ENCODE data around the gene RNASE11.
A peak's percentile ranks its signal among the peaks of the same experiment; 100 is the strongest.
"Not testable (repeated sequence)": the region's sequence is repeated elsewhere in the genome, so short reads cannot be mapped to it uniquely, and the experiment has no call there.

RNASE11 gene

DNA sequence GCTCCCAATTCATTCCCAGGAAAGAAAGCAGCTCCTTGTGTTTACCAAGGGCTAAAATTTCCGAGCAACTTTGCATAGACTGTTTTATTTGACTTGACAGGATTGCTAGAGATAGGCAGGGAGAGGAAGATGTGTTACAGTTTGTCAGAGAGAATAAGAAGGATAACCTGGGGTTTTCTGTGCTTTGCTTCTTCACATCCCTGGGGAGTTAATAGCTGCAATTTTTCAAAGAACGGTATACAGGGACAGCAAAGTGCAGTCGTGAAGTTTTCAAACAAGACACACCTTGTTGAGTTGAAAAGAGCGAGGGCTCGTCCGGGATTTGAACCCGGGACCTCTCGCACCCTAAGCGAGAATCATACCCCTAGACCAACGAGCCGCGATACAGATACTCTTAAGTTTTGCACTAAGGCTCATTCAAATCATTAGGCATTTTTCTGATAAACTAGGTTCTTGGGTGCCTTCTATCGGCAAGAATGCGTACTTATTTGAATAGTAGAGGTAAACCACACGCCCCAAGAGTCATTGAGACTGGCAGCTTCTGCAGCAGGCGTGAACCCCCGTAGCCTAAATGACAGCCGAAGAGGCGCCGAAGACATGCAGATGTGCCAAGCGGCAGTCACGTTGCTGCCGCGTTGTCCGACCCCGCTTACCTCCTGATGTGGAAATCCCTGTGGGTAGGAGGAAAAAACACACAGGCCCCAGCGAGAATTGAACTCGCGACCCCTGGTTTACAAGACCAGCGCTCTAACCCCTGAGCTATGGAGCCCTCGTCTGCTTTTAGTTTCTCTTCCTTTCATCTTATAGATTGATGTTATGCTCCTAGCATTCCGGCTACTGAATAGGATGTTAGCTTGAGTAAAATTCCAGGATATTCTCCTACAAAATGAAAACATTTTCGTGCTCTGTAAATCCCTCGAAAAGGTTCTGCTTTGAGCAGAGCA is 25.6 kb upstream of the RNASE11 start:
- FAIRE-seq, result peak; percentile 92

DNA sequence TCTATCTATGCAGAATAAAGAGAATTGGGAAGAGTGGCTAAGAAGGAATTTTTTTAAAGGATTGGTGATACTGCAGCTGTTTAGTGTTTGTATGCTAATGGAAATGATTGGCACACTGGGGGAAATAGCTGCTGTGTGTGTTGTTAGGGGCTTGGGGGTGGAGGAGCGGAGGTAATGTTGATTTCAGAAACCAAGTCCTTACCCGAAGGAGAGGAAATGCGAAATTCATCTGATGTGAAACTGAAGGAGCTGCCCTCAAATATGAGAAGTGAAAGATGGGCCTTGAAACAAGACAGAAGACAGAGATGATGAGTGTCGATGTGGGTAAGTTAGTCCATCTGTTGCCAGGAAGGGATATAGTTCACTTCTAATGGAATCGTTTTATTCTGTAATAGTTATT is 24.6 kb upstream of the RNASE11 start:
- FAIRE-seq, result no peak

DNA sequence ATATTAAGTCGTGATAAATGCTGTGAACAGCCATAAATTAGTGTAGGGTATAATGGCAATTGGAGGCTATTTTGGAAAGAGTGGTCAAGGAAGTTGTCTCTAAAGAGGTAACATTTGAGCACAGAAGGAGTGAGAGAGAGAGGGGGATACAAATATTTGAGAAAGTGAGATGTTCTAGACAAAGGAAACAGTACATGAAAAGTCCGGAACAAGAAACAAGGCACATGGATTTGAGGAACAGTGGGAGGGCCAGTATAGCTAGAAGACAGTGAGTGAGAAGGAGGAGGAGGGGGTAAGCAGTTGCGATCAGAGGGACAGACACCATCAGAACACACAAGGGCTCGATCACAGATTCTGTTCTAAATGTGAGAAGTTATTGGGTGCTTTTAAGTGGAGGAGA is 23.5 kb upstream of the RNASE11 start:
- FAIRE-seq, result no peak

DNA sequence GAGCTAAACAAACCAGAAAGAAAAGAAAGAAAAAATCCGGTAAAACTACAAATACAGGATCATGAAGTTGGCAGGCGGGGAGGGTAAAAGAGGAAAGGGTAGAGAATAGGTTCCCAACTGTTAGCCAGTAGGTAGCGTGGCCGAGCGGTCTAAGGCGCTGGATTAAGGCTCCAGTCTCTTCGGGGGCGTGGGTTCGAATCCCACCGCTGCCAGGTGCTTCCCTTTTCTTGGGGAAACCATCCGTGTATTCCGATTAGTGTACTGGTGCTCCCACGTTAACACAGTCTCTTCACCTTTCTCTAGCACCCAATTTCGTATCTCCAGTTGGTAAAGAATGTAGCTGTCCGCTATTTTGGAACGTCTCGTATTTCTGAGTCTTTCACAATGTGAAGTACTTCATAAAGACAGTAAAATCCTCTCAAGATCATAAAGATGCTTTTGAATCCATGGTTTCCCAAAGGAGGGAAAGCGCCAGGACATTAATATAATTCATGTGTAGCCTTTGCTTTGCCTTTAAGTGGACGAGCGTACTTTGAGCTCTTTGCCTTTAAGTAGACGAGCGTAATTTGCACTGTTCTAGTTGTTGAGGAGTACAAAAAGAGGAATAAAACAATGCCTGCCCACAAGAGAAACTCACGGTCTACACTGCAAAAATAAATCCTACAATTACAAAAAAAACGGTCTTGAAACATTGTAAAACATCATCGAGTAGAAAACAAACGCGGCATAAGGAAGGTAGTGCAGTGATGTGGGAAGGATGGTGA is 22.4 kb upstream of the RNASE11 start:
- FAIRE-seq, result no peak

DNA sequence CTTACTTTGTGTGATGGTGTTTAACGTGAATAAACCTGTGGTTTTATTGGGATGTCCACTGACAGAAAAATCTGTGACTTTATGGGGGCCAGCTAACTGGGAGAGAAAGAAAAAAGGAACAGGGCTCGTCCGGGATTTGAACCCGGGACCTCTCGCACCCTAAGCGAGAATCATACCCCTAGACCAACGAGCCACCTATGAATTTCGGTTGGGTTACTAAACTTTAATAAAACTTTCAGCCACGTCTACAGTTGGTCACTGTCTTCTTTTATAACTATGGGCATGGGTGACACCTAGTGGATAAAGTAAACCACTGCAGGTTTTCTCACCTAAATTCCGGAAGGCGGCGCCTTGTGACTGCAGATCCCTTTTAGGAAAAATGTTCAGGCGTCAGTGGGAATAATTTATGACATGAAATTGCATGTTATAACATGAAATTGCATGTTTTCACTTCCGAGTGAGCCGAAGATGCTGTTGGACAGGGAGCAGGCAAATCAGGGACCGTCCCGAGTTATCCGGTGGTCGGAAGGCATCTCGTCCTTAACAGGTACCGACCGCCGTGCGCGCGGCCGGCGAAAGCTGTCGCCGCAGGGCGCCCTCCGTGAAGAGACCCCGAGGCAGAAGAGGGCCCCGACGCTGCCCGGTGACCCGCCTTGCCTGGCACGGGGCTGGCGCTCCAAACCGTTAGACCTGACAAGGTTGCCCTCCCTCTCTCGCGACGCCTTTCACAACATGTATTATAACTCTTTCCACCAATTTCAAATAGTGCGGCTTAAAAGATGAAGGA is 21.6 kb upstream of the RNASE11 start:
- no peak for FAIRE-seq

DNA sequence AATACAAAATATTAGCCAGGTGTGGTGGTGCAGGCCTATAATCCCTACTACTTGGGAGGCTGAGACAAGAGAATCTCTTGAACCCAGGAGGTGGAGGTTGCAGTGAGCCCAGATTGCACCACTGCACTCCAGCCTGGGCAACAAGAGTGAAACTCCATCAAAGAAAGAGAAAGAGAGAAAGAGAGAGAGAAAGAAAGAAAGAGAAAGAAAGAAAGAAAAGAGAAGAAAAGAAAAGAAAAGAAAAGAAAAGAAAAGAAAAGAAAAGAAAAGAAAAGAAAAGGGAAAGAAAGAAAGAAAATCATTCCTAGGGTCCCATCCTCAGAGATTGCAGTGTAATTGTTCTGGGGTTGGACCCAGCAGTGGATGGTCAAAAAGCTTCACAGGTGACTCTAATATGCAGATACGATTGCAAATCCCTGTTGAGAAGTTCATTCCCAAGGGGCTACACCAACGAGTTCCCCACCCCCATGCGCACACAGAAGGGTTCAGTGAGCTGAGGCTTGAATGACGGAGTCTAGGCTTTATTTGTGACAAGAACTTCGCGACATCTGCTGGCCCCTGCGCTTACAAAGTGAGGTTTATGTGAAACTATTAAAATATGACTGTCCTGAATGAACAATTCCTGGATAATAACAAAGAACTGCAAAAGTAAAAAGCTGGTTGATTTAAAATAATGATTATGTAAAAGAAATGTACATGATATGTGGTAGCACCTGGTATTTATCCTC is 20.7 kb upstream of the RNASE11 start:
- FAIRE-seq, result no peak

DNA sequence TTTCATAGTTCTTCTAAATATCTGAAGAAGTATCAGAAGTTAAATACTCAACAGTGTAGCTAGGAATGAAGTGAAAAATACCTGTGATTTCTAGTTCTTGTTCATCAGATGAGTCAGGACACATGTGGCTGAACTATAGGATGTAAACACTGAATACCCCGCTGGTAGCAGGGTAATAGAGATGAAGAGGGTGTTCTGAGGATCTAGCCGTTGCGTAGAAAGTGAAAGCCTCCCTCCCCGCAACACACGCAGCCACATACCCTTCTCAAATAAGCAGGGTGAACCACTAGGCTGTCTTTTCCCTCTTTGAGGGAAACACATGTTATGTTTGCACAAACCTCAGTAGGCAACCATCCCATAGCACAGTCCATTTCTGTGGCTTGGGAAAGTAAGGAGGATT is 19.8 kb upstream of the RNASE11 start:
- no peak for FAIRE-seq

DNA sequence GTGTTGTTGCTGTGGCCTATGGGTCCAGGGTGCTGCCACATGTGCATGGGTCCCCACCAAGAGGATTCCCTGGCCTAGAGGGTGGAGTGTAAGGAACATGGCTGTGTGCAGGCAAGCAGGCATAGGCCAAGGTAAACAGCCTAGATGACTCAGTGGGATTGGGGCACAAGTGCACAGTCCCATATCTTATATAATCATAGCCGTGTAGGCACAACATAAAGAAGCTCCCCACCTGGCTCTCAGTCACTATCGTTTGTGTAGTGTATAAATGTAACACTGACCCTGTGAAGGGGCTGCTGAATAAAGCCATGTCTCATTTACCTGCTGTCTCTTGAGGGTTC is 19.1 kb upstream of the RNASE11 start:
- no peak for FAIRE-seq

DNA sequence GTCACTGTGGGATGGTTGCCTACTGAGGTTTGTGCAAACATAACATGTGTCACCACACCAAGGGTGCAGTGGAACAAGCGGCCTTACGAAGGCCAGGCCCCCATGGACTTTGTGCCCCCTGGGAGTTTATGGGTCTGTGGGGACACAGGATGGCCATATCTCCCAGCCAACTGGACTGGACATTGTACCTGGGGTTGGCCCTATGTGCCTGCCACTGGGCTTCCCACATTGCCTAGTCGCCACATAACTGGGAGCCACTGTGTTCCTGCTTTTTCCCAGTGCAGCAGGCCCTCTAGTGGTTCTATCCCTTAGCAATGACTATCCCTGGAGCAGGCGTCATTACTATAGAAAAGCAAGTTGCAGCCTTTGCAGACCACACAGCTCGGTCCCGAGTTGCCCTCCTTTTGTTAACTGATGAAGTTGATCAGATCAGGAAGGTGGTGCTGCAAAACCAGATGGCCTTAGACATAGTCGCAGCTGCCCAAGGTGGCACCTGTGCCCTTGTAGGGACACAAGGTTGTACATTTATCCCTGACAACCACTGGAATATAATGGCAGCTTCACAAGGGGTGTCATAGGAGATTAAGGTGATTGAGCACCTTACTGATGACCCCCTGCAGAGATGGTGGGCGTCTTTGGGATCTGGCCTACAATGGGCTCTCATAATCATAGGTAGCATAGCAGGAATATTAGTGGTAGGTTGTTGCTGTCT is 18.5 kb upstream of the RNASE11 start:
- no peak for FAIRE-seq

DNA sequence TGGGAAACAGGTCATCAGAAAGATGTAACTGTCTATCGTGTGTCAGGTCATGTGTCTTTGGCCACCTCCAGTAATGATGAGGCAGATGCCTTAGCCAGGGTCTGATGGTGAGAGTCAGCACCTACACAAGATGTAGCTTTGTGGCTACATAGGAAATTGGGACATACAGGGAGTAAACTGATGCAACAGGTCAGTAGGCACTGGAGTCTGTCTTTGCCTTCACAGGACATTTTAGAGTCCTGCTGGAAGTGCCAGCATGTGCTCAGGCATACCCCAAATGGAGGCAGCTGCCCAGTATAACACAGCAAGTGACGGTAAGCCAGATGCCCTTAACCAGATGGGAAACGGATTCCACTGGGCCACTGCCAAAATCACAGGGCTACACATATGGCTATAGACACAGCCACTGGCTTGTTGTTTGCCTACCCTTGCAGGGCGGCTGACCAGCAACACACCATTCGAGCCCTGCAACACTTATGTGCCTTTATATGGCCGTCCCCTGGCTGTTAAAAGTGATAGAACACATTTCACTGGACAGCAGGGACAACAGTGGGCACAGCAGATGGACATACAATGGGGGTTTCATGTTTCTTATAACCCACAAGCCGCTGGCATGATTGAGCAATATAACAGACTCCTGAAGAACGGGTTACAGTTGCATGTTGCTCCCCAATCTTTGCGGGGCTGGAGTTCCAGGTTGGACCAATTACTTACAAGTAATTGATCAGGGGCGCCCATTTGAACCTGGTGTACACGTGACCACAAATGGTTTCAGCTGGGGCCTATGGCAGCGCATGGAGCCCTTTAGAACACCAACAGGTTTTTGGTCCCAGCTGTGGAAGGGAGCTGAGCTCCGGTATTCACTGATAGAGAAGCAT is 16.3 kb upstream of the RNASE11 start:
- no peak for FAIRE-seq

DNA sequence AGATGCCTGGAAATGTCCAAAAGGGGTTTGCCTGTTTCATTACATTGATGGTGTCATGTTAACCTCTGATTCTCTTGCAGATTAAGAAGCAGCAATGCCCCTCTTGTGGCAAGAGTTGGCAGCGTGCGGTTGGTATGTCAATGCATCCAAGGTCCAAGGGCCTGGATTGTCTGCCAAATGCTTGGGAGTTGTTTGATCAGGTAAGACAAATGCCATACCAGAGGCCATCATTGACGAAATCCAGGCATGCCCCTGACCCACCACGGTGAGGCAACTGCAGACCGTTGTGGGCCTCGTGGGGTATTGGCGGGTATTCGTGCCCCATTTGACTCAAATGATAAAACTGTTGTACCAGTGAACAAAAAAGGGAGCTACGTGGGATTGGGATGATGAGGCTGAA is 14.8 kb upstream of the RNASE11 start:
- FAIRE-seq, result no peak

DNA sequence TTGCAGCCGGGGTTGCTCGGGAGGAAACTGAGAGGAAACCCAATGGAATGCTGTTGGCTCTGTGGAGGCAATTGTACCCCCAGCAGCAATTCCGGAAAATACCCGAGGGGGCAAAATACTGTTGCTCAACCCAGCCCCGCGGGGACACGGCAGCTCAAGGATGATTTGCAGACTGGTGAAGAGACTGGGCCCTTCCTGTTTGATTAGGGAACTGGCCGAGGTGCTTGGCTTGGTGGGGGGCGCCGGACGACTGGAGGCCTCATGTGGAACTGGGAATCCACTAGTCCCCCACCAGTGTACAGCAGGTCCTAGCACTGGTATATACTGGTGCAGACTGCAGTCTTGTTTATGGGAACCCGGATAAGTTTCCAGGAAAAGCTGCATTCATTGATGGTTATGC is 13.7 kb upstream of the RNASE11 start:
- FAIRE-seq, result no peak

DNA sequence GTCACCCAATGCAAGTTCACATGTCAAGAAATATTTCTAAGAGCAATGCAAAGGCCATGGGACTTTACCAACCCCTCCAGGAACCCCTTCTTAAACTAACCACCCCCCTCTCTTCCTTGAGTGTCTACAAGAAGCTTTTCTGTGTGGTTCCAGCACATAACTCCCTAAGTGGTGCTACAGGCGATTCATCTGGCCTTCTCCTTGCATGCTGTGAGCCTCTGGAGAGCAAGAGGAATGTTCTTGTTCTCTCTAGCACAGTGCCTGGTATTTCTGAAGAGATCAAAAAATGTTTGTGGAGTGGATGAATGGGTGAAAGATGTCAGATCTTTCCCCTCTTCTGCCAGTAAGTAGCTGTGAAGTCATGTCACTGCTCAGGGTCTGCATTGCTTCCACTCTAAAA is 9.3 kb upstream of the RNASE11 start:
- FAIRE-seq, result no peak

DNA sequence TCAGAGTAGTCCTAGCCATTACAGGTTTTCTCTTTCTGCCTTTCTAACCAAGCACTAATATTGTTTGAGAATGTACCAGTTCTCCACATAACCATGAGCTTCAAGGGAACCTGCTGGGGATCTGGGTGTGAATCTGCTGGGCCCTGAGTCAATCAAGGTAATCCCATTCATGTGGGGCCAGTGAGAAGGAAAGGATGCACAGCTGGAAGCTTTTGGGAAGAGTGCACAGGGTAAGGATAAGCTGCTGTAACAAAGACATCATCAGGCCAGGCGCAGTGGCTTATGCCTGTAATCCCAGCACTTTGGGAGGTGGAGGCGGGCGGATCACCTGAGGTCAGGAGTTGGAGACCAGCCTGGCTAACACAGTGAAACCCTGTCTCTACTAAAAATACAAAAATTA is 7.9 kb upstream of the RNASE11 start:
- not testable (repeated sequence) for FAIRE-seq

DNA sequence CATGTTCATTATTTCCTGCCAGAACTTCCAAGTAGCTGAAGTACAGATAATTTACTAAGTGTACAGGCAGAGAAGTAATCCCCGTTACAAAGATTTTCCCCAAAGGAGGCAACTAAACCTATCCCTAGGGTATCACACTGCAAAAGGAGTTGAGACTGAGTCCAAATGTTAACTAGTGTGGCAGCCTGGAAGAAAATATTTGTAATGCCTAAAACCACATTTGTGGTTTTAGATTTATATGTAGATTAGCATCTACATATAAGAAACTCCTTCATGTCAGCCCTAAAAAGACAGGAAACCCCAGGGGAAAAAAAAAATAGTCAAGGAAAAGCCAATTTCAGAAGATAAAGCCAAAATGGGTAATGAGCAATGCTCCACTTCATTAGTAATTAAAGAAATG is 4.8 kb upstream of the RNASE11 start:
- FAIRE-seq, result no peak

DNA sequence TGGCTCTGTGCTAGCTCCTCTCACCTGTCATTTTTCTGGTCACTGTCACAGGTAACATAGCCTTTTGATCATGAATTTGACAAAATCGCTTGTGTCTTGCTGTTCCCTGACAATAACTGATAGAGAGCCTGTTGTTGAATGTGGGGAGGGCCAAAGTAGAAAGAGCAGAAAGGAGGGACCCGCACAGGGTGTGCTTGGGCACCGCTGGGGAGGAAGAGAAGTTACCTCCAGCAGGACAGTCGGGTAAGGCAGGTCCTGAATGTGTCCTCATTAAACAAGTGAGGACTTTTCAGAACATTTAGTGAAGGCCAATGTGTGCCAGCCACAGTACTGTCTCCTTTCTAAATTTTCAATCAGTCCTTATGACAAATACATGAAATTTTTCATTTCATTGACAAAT is 3.4 kb upstream of the RNASE11 start, which contains the start of gene RNASE12:
RNASE12 (minus strand) TSS at position 142 of the 400 bp plus-strand sequence. CDS start 653 bp downstream, outside the sequence.
- FAIRE-seq, result no peak

DNA sequence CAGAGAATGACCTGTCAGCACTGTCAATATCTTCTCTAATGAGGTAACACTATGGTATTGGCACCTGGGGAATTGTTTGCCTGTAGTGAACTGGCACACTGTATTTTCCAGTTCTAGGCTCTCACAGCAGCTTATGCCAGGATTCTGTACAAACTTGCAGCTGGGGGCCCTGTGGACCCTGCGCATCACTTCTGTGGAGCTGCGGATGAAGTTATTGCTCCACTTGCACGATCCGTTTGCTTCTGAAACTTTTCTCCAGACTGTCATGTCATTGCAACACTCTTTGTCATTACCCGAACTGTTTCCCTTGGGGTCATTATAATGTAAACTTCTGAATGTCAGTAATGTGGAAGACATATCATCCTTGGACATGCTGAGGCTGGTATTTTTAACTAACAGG is 3.9 kb downstream of the RNASE11 start:
- no peak for FAIRE-seq

DNA sequence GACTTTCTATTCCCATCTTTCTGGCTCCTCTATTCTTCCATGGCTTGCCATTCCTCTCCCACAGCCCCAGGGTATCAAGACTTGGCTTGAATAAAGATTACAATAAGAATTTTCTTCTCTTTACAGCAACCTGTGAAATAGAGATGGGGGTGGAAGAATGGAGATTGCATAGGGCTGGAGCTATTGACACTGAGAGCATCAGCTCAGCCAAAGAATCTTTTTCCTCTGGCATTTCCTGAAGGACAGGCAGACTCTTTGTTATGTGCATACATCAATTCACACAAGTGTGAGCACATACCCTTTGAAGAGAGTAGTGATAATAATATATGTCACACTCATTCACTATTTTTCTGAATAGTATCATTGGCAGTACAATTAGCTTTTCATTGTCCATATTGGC is 4.7 kb downstream of the RNASE11 start:
- no peak for FAIRE-seq

DNA sequence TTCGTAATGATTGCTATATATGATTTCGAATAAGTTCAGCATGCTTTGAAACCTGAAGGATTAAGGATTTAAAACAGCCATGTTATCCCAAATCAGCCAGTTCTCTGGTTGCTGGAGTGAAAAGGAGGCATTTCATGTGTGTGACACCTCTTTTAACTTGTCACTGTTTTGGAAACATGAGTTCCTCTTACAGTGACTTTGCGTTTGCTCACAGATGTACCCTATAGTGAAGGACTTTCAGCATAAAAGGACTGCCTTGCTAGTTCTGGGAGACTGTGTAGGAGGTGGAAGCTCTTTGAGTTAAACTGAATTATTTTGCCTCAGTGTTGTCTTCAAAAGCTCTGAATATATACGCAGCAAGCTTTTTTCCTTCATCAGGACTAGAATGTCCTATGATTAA is 7.6 kb downstream of the RNASE11 start:
- no peak for FAIRE-seq

DNA sequence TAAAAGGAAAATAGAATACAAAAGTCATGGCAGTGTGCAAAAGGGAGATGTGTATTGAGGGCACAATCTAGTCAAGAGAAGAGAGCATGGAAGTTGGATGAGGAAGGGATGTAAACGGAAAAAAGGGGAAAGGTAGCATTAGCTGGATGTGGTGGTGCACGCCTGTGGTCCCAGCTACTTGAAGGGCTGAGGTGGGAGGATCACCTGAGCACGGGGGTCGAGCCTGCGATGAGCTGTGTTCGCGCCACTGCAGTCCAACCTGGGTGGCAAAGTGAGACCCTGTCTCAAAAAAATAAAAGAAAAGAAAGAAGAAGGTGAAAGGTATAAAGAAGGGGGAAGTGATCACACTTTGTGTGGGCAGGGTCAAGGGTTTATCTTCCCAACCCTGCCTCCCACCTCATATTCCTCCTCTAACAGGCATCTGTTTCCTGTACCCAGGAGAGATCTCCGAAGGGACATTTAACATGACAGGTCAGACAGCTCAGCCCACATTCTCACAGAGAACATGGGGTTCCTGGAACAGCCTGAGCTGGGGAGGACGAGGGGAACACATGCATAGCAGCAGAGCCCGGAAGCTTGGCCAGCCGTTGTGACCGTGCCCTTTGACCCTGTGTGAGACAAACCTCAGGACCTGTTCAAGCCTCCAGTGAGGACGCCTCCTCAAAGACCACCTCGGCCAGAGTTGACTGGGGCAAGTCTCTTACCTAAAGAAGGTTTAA is 8.9 kb downstream of the RNASE11 start:
- no peak for FAIRE-seq

All from TTC549 (cell line).